Ovary (tissue), 9 donors: ENCODE measurements around the gene LTN1. TPM values are rescaled to one million over a fixed set of nuclear protein-coding genes. Genes with fewer than 3 reads are reported as not detected.

Experiments
- DNase-seq, 5 donors: peaks; one replicate each; pipeline ENCODE4 v3.0.0-alpha.2; 2019 to 2020
- H3K27ac ChIP-seq, 2 donors: fragments of 200-600 bp; one replicate each; pipeline versions ENCODE4 v1.5.1 to v1.8.0; 2019 to 2022
- H3K27me3 ChIP-seq: fragments of 200-600 bp; one replicate; pipeline ENCODE4 v1.8.0; 2022
- H3K36me3 ChIP-seq: fragments of 200-600 bp; sonication (generic); one replicate; pipeline ENCODE4 v1.5.1; 2019
- H3K4me1 ChIP-seq: one replicate; pipeline ENCODE4 v1.8.1; 2013; ENCODE audit warnings: mild to moderate bottlenecking, moderate library complexity; ENCODE audit not compliant: insufficient read depth
- H3K4me3 ChIP-seq: fragments of 200-600 bp; sonication (generic); one replicate; pipeline ENCODE4 v1.5.1; 2017
- H3K9me3 ChIP-seq, 2 donors: fragments of 200-600 bp in 1 of 2; sonication (generic) in 1 of 2; one replicate each; pipeline versions ENCODE4 v1.5.1 to v1.8.1; 2013 to 2019; ENCODE audit warnings: mild to moderate bottlenecking in 1 of 2, moderate library complexity in 1 of 2
- CTCF ChIP-seq, 3 donors: fragments of 450-650 bp in 2 of 3; fragments of 200-600 bp in 1 of 3; IDR thresholded peaks; one replicate each; pipeline versions ENCODE4 v1.5.1 to v1.8.0; 2016 to 2022; ENCODE audit warnings: antibody characterized with exemption in 3 of 3, mild to moderate bottlenecking in 1 of 3
- EP300 ChIP-seq: sonication (generic); formaldehyde crosslinking; IDR thresholded peaks from one replicate; pipeline ENCODE4 v1.6.1; 2017; ENCODE audit warnings: antibody characterized with exemption
- POLR2A ChIP-seq: fragments of 450-650 bp; IDR thresholded peaks from one replicate; pipeline ENCODE4 v1.6.1; 2017; ENCODE audit warnings: antibody characterized with exemption, mild to moderate bottlenecking, moderate library complexity
- WGBS, 3 donors: extraction: QIAGEN DNeasy Blood & Tissue Kit in 1 of 3; methylation state at CpG; one replicate each; pipeline versions ENCODE4 v1.1.5 to v1.1.7; 2013 to 2017; 5-methylcytosine and 5-hydroxymethylcytosine counted together
- intact Hi-C, 4 donors: fragments of 100-400 bp; cut with DNase I; formaldehyde crosslinking; loops; one replicate each; pipeline versions ENCODE4 v1.11.0 to v1.15.1; 2022 to 2023
- polyA plus RNA-seq, 2 donors: library from polyadenylated mRNA; stranded (reverse); fragments of 200-250 nt in 1 of 2; fragments of 350-450 nt in 1 of 2; fragmentation: Illumina TruSeq in 1 of 2; extraction: RNeasy Lipid Tissue Mini Kit (QIAGEN cat#74804) in 1 of 2; gene quantifications; one replicate each; pipeline ENCODE4 v1.2.3, GENCODE V29; 2013 to 2014
- total RNA-seq, 7 donors: library from RNA; depleted of rRNA in 2 of 7; stranded (reverse); fragments of >200 nt in 2 of 7; fragmentation: NEBNext Ultra II Directional in 3 of 7; extraction: Animal tissue kit (Norgen Biotek cat#: 25700) in 3 of 7; gene quantifications; one replicate each; pipeline versions ENCODE4 v1.1.0 to v1.2.4, GENCODE V29; 2016 to 2023
- donor health status: DM: no; HTN: no; CAD: no; lungs with moderate emphysema.
- donor health status: DM: no; HTN: no; CAD: no.
- donor health status: Bipolar disorder and iron deficiency.
- donor health status: DM: yes; HTN: yes; CAD: no.
- donor health status: DM: no; HTN: no; CAD: no.
- donor health status: DM: yes; HTN: yes; CAD: no.

Gene LTN1
- total and polyA plus RNA-seq, 9 donors: 6.3 to 24.5 (median 18.2) TPM

- Histone ChIP-seq H3K27me3 (no peaks in the 10 kb centered on the region), H3K27ac (no peak overlapping the region), H3K4me1 (no peaks in the 10 kb centered on the region), H3K36me3 (no peaks in the 10 kb centered on the region), H3K9me3 (no peaks in the 10 kb centered on the region), H3K4me3 (no peak overlapping the region)
- intact Hi-C loops: no loop called here
- DNase-seq: no peak
- 85 to 97% (median 96%) methylated on average over 1 of the region's 1 CpG for WGBS, 3 donors
- TF ChIP-seq EP300: no peak
- no peak for TF ChIP-seq CTCF (IDR thresholded peaks at IDR 0.05)
- TF ChIP-seq POLR2A: no peak
Measured at GRCh38 chr21:28906236-28906635, 86.4 kb downstream of the LTN1 start.

GRCh38 chr21:28904961-28905435 is 87.7 kb downstream of the LTN1 start:
- Histone ChIP-seq H3K9me3 (no peaks in the 10 kb centered on the region), H3K4me1 (no peaks in the 10 kb centered on the region), H3K4me3 (no peak overlapping the region), H3K36me3 (no peaks in the 10 kb centered on the region), H3K27ac (no peak overlapping the region), H3K27me3 (no peaks in the 10 kb centered on the region)
- 57 to 84% (median 60%) methylated on average over 1 of the region's 1 CpG for WGBS, 3 donors
- no peak for DNase-seq
- TF ChIP-seq EP300: no peak
- no peak for TF ChIP-seq CTCF (IDR thresholded peaks at IDR 0.05)
- TF ChIP-seq POLR2A: no peak
- intact Hi-C loops: no loop called here

DNA sequence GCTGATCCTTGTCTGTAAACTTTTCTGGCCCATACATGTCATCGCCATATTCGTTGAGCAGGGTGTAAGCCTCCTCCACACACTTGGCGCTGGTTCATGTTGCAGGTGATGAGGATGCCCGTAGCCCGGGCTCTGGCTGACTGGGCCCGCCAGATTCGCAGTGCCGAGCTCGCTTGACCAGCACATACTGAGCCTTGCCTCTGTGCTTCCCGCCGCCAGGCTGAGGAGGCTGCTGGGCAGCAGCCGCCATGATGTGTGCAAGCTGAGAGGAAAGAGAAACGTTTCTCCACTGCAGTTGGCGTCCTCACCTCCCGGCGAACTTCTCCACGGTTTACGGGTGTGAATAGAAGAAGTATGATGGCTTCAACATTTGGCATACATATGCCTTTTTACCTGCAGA is 89.2 kb downstream of the LTN1 start:
- intact Hi-C loops: no loop called here
- H3K4me1 ChIP-seq: peaks cover 2% of the 10 kb centered on the region
- WGBS, 3 donors: 92 to 96% (median 93%) methylated on average over 18 of the region's 18 CpGs

DNA sequence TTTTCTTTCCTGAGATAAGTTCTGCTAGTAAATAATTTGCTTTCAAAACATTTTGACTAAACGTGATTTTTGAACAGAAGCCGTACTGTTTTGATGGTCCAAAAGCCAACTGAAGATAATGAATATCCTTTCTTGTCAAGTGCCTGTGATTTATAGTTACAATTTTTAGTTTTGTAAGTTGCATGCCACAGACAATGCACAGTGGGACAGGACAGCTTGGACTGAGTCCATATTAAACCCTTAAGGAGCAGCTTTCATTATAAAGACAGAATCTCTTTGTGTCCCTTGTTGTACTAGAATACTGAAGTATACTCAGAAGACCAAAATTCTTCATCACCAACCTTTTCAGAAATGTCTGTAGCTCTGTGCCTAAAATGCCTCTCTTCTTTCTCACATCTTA is 92.2 kb downstream of the LTN1 start:
- no peak overlapping the region for H3K4me3 ChIP-seq
- peaks cover 2% of the 10 kb centered on the region for H3K4me1 ChIP-seq
- no peaks in the 10 kb centered on the region for H3K27me3 ChIP-seq
- no peak overlapping the region for H3K27ac ChIP-seq
- 52 to 68% (median 67%) methylated on average over 2 of the region's 2 CpGs for WGBS, 3 donors
- DNase-seq: no peak
- no peak for TF ChIP-seq POLR2A
- no peak for TF ChIP-seq CTCF (IDR thresholded peaks at IDR 0.05)
- TF ChIP-seq EP300: no peak
- no peaks in the 10 kb centered on the region for H3K36me3 ChIP-seq
- no peaks in the 10 kb centered on the region for H3K9me3 ChIP-seq
- intact Hi-C loops: no loop called here

More for the DNA sequence above, 89.2 kb downstream of the LTN1 start:
- Histone ChIP-seq H3K27me3 (no peaks in the 10 kb centered on the region), H3K9me3 (no peaks in the 10 kb centered on the region), H3K27ac (no peak overlapping the region), H3K4me3 (no peak overlapping the region), H3K36me3 (no peaks in the 10 kb centered on the region)
- TF ChIP-seq CTCF (IDR thresholded peaks at IDR 0.05) (no peak), EP300 (no peak), POLR2A (no peak)
- no peak for DNase-seq
